ENCODE measurements around the gene KLF5.

DNA sequence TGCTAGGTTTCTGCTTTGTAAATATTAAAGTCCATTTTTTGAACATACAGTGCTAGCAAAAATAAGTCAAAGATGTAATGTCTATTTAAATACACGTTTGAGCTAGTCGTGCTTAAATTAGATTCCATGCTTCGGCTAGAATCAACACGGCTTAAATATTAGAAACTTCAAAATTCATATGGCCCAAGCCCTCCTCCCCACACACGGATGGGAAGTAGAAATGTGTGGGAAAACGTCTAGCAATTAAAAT lies 816 bp upstream of the KLF5 start:
- TF ChIP-seq, protein P1, sequence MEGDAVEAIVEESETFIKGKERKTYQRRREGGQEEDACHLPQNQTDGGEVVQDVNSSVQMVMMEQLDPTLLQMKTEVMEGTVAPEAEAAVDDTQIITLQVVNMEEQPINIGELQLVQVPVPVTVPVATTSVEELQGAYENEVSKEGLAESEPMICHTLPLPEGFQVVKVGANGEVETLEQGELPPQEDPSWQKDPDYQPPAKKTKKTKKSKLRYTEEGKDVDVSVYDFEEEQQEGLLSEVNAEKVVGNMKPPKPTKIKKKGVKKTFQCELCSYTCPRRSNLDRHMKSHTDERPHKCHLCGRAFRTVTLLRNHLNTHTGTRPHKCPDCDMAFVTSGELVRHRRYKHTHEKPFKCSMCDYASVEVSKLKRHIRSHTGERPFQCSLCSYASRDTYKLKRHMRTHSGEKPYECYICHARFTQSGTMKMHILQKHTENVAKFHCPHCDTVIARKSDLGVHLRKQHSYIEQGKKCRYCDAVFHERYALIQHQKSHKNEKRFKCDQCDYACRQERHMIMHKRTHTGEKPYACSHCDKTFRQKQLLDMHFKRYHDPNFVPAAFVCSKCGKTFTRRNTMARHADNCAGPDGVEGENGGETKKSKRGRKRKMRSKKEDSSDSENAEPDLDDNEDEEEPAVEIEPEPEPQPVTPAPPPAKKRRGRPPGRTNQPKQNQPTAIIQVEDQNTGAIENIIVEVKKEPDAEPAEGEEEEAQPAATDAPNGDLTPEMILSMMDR (IDR thresholded peaks at IDR 0.05) = no peak
- no peak for TF ChIP-seq POLR2A (IDR thresholded peaks at IDR 0.05)

Measured in adrenal gland (tissue), 5 donors.